ENCODE measurements around the gene IZUMO2.

IZUMO2 gene

DNA sequence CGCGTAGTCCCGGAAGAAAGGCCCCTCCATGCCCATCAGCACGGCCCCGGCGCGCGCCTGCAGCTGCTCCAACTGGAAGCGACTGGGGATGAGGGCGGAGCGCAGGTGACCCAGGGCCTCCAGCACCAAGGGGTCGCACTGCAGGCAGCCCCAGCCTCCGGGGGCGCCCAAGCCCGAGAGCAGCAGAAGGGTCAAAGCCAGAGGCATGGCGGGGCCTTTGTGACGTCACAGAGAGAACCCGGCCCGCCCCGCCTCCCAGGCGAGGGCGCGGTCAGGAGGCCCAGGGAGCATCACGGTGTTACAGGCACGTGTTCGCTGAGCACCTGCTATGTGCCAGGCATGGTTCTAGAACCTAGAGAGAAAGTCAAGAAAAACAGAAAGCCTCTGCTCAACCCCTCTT lies at the start of gene IZUMO2:
TSS of gene IZUMO2 (minus strand) at position 294 of the 400 bp plus-strand sequence. CDS start at position 207, 87 bp downstream.
- DNase-seq: no peak

DNA sequence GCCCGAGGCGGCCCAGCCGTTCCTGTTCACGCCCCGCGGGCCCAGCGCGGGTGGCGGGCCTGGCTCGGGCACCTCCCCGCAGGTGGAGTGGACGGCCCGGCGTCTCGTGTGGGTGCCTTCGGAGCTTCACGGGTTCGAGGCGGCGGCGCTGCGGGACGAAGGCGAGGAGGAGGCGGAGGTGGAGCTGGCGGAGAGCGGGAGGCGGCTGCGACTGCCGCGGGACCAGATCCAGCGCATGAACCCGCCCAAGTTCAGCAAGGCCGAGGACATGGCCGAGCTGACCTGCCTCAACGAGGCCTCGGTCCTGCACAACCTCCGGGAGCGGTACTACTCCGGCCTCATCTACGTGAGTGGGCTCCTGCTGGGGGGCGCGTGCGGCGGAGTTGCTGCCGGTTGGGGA lies 47.3 kb upstream of the IZUMO2 start:
- no peak for DNase-seq

DNA sequence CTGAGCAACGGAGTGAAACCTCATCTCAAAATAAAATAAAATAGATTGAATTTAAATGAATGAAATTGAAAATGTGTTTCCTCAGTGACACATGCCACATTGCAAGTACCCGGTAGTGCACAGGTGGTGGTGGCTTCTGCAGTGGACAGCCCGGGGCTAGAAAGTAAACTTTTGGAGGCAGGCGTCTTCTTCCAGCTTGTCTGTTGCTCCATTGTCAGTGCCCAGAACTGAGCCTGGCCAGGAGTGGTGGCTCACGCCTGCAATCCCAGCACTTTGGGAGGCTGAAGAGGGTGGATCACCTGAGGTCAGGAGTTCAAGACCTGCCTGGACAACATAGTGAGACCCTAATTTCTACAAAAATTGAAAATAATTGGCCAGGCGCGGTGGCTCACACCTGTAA lies 46.0 kb upstream of the IZUMO2 start:
- DNase-seq: no peak

DNA sequence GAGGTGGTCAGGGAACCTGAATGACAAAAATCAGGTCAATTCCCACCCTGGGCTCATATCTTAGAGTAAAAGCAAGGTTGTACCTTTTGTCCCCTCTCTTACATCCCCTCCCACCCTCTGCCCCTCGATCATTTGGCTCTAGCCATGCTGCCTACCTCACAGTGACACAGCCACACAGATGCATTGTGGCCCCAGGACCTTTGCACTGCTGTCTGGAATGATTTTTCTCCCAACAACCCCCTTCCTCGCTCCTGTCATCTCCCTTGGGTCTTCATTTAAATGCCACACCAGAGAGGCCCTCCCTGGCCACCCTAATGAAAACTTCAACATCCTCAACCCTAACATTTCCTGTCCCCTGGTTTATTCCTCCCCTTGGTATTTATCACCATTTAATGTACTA lies 44.6 kb upstream of the IZUMO2 start:
- no peak for DNase-seq

DNA sequence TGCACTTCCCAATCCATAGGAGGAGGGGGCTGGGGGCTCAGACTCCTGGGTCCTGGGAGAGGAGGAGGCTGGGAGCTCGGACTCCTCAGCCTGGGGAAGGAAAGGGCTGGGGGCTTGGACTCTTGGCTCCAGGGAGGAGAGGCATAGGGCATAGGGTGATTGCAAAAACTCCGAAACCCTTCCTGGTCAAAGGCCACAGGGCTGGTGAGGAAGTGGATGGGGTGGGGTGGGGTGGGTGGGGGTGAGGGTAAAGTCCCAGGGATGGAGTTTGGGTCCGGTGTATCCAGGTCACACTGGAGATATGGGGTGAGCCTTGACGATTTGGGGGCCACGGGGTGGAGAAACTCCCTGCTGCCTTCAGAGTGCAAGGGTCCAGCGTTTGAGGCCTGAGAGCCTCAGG lies 43.1 kb upstream of the IZUMO2 start:
- no peak for DNase-seq

DNA sequence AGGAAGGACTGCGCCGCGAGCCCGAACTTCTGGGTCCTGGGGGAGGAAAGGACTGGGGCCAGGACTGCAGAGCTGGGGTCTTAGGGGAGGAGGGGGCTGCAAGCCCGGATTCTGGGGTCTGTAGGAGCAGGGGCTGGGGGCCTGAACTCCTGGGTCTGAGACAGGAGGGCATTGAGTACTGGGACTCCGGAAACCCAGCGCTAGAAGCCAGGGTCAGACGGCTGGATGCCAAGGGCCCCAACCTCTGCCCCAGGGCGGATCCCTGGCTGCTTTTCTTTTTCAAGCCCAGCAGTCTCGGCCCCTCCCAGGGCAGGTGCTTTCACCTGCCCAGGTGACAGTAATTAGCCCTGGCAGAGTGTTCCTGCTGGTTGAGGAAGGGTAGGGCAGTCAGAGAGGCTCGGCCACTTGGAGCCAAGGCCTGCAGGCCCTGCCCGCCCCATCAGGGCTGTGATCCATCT lies 42.6 kb upstream of the IZUMO2 start:
- no peak for DNase-seq

DNA sequence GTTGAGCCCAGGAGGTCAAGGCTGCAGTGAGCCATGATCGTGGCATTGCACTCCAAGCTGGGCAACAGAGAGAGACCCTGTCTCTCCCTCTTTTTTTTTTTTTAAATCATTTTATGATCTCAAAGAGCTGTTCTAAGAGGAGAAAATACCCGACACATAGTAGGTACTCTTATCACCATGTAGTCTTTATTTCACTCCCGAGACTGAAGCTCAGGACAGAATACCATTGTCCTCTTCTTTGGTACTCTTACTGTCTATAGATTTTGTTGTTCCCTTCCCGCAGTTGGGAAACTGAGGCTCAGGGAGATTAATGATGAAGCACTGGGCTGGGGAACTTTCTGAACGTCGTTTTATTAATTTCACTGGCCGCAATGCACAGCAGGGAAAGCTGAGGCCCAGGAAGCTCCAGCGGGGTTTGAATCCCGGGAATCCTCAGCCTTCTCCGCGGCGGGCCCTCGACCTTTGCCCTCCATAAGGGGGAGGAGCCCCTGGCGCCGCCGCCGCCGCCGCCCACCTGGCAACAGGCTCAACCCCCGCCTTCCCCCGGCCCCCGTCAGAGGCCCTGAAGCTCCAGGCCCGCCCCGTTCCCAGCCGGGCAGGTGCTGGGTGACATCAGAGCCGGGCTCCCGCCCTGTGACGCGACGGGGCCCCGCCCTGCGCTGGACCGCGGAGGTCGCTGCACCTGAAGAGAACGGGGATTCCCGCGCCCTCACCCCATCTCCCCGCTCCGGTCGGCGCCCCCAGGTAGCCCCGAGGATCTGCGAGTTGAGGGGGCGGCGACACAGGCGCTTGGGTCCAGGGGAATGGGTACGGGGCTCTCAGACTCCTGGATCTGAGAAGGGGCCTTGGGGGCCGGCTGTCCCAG lies 42.0 kb upstream of the IZUMO2 start:
- DNase-seq: no peak

DNA sequence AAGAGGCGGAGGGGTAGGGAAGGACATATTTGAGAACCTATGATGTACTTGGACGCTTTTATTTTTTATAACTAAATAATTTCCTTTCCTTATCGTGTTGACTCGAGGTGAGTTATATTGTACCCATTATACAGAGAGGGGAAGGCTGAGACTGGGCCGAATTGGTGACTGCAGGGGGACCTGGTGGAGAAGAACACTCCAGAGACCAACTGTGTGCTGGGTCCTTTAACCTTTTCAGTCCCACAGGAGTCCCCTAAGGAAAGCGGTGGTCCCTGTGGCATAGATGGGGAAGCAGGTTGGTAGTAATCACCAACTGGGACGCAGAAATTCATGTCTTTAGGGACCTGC lies 41.0 kb upstream of the IZUMO2 start:
- no peak for DNase-seq

DNA sequence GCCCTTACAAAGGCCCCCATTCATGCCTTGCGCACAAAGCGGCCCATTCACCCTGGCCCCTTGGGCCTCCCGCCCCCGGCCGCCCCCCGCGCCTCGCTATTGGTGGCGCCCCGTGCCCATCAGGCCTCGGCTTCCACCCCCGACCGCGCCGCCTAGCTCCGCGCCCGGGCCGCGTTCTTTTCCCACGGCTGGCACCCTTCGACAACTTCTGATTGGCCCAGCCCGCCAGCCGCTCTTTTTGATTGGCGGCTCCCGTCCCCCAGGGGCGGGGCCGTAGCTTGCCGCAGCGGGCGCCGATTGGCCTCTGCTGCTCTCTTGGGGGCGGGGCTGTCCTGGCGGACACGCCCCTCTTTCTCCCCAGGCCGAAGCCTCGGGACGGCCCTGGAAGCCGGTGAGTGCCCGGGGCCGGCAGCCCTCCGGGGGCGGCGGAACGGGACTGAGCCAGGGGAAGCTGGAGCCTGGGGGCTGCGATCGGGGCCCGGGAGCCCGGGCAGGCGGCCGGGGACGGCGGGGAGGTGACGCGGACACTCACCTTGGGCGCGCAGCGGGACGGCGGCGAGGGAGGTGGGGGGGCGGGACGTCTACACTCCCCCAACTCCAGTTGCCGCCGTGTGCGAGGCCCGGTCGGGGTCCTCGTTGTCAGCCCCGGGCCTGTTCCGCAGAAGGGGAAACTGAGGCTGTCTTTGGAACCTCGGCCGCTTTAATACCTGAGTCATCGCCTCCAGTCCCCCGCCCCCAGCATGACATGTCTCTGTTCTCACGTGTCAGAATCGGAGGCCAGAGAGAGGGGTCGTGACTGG lies 40.4 kb upstream of the IZUMO2 start, which contains the start of gene MYH14:
TSS of gene MYH14 (plus strand) at position 342 of the 800 bp plus-strand sequence. CDS start 6,744 bp downstream, outside the sequence.
- DNase-seq: no peak

DNA sequence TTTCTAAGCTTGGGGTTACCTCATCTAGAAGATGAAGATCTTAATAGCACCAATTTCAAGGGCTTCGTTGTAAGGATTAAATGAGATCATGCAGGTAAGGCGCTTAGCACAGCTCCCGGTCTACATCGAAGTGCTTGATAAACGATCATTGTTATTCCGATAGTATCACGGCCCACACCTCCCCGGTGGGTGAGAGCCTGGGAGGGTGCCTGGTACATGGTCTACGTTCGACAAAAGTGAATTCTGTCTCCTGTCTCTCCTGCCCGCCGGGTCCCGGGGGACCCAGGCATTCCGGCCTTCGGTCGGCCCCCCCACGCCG lies 39.8 kb upstream of the IZUMO2 start:
- DNase-seq: no peak

DNA sequence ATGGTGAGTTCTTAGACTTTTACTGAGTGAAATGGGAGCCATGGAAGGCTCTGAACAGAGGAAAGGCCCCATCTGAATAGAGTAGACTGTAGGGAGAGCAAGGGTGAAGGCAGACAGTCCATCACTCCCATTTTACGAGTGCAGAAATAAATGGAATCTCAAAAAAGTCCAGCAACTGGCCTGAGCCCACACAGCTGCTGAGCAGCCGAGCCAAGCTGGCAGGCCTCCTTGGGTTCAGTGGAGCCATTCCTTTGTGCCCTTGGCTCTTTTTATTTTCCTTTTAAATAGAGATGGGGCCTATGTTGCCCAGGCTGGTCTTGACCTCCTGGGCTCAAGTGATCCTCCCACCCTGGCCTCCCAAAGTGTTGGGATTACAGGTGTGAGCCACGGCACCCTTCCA lies 39.3 kb upstream of the IZUMO2 start:
- no peak for DNase-seq

DNA sequence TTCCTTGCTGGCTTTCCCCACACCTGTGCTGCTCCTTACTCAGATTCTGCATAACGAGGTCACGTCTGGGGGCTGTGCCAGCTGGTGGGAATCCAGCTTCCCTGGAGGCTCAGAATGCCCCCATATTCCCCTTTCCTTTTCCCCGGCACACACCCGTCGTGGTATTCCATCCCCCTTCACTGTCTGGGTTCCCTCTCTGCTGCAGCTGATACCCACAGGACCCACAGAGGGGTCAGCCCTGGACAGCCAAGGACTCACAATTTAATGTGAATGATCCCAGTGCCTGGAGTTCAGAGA lies 36.1 kb upstream of the IZUMO2 start:
- DNase-seq: no peak

DNA sequence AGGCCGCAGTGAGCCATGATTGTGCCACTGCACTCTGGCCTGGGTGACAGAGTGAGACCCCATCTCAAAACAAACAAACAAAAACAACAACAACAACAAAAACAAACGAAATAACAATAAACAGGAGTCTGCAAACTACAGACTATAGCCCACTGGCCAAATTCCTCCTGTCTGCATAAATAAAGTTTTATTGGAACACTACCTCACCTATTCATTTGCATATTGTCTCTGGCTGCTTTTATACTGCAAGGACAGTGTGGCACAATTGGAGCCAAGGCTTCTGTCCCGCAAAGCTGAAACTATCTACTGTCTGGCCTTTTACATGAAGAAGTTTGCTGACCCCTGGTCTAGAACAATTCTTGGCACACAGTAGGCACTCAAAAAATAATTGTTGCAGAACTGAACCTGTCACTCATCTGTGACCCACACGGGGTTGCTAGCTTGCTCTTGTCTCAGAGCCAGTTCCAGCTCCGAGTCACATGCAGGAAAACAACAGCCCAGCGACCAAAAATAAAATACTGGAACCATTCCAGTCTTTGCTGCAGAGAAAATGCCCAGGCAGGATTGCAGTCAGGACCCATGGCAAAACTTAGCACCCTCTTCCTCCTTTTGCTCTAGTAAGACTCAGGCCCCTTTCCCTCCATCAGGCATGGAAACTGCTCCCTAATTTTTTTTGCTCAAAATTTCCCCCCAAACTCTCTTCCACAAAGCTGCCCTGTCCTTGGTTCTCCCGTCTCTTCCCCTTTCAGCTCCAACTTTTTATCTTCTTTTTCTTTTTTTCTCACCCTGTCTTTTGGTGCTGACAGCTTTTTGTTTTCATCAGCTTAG lies 35.6 kb upstream of the IZUMO2 start:
- DNase-seq: no peak

DNA sequence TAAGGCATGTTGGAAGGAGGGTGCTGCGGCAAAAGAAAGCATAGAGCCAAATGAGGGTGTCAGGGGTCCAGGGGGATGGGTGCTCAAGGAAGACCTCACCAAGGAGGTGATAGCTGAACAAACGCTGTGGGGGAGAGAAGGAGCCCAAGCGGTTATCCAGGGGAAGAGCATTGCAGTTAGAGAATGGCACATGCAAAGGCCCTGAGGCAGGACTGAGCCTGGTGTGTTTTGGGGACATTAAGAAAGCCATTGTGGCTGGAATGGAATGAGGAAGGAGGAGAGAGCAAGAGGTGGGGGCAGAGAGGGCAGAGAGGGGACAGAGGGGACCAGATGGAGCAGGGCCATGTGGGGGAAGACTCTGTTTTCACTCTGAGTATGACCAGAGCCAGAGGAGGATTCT lies 34.3 kb upstream of the IZUMO2 start:
- DNase-seq: no peak

DNA sequence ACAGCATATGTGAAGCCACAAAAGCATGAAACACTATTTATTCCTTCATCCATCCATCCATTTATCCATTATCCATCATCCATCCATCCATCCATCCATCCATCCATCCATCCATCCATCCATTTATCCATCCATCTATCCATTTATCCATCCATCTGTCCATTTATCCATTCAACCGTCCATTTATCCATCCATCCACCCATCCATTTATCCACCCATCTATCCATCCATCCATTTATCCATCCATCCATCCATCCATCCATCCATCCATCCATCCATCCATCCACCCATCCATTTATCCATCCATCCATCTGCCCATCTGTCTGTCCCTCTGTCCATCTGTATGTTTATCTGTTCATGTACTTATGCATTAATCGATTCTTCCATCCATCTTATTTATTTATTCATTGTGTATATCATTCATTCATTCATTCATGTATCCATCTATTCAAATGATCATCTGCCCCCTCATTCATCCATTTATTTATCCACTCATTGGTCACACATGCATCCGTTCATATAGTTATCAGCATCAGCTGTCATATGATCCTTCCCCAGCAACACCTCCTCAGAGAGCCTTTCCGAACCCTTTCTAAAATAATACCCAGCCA lies 33.3 kb upstream of the IZUMO2 start:
- no peak for DNase-seq

DNA sequence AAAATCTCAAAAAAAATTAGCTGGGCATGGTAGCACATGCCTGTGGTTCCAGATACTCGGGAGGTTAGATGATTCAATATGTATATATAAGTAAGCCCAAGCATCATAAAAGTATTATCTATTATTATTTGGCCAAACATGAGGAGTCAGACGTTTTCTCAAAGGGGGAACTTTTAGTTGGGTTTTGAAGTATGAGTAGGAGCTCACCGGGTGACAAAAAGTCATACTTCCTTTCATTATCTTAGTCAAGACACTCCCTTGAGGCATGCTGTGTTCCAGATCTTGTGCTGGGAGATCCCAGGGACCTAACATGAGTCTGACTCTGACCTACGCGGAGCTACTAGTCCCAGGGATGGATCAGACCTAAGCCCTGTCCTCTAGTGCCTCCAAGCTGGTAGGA lies 32.1 kb upstream of the IZUMO2 start:
- no peak for DNase-seq

DNA sequence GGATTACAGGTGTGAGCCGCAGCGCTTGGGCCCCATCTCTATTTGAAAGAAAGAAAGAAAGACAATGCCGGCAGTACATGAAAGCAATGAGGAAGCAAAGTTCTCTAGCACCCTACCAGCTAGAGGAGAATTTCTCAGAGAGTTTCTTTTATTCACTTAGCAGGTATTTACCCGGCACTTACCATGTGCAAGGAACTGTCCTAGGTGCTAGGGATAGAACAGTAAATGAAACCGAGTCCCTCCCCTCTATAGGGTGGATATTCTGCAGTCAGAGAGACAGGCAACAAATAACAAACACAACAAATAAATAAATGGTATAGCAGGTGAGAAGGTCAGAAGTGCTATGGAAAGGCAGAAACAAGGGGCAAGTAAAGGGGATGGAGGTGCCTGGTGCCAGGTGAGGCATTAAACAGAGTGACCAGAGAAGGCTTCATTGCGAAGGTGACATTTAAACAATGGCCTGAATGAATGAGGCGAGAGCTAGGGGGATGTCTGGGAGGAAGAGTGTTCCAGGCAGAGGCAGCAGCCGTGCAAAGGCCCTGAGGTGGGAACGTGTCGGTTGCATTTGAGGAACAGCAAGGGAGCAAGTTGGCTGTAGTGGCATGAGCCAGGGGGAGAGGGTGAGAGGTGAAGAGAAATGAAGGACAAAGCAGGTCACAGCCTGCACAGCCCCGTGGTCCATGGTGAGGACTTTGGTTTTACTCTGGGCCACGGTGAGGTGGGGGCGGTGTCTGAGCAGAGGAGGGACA lies 29.6 kb upstream of the IZUMO2 start:
- no peak for DNase-seq

DNA sequence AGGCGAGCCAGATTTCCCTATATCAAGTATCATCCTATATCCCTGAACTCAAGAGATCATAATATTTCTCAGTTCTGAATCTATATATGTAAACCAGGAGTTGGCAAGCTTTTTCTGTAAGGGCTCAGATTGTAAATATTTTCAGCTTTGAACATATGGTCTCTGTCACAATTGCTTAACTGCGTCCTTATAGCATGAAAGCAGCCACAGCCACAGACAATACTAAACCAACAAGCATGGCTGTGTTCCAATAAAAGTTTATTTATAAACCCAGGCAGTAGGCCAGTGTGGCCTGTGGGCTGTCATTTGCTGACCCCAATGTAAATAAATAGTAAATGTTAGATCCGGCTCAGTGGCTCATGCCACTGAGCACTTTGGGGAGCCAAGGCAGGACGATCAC lies 28.1 kb upstream of the IZUMO2 start:
- no peak for DNase-seq

DNA sequence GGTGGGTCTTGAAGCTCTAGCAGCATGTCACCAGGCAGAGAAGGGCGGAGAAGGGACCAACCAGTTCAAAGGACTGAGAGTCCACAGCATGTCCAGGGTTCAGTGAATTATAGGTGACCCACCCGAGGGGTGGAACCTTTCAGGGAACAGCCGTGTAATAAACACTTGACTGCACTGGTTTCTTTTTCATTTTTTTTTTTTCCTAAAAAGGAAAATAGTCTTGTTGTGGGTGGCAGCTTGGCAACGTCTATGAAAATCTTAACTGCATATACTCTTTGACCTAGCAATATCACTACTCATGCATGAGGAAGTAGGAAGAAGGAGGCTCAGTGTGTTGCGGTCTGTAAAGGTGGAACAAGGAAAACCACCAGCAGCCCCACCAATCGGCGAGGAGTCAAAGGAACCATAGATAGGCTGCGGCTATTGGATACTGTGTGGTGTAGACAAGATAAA lies 27.4 kb upstream of the IZUMO2 start:
- DNase-seq: no peak

DNA sequence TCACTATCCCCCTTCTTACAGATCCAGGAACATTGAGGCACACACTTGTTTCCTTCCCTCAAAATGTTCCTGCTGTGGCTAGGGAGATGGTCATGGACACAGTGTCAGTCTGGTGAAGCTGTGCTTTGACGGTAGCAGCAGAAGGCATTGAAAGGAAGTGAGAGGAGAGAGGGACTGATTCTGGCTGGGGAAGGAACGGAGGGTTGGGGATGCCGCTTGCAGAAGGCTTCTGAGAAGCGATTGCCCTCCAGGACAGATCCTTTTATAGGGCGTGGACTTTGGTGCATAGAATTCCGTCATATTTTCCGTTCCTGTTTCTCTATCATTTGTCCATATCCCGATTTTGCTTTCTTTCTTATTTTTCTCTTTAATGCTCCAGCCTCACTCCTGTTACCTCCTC lies 26.2 kb upstream of the IZUMO2 start:
- DNase-seq: no peak

DNA sequence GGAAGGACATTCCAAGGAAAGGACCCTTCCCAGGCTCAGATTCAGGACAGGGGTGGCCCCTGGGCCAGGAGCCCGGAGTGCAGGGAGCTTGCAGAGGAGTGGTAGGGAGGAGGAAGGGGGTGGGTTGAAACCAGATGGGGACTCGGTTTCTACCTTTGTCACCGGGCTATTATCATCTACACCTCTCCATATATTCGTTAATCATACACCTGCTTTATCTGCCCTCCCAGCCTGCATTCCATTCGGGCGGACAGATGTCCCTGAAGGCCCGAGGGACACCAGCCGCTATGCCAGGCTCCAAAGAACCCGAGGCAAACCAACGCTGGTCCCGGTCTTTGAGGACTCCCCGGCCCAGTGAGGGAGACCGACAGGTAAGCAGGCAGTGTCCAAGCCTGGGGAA lies 24.9 kb upstream of the IZUMO2 start:
- no peak for DNase-seq

DNA sequence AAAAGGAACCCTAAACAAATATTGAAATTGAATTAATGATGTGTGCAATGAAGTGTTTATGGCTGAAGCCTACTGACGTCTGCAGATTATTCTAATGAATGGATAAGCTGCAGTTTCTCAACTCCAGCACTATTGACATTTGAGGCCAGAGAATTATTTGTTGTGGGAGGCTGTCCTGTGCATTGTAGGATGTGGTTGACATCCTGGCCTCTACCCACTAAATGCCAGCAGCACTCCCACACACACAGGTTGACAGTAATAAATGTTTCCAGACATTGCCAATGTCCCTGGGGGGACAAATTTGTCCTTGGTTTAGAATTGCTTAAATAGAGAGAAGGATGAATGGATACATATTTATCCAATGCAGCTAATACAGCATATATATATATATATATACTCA lies 21.1 kb upstream of the IZUMO2 start:
- no peak for DNase-seq

Data from CD4-positive, alpha-beta T cell treated with Interleukin-4 for 1 hour (primary cell).